Measurements from ENCODE around the gene STAT5B. TPM values are rescaled to one million over a fixed set of nuclear protein-coding genes. Genes with fewer than 3 reads are reported as not detected.
"Not testable (repeated sequence)": the region's sequence is repeated elsewhere in the genome, so short reads cannot be mapped to it uniquely, and the experiment has no call there.

STAT5B gene
- total RNA-seq, 1 donor from 2014 or later, result 82.6 TPM

DNA sequence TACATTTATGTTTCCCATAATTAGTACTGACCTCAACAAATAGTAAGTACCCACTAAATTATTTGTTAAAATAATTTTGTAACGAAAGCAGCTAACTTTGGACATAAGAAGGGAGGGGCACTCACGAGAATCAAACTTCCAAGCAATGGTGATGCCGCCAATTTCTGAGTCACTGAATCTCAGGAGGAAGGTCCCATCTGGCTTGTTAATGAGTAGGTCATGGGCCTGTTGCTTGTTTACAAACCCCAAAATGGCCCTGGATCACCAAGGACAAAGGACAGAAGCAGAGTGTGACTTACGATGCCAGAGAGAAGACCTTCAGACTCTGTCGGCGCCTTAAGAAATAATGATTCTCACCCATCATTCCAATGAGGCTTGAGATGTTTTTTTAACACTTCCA lies 66.1 kb downstream of the STAT5B start:
- no peaks in the 10 kb centered on the region for H3K4me1 Mint-ChIP-seq
- ChIA-PET POLR2A (no interaction called here), CTCF (interaction anchor here (1.5 kb wide), 1 partner anchor 12 kb away, joined by 4 read pairs; no protein-coding TSS in a partner anchor)
- intact Hi-C loops (cut with micrococcal nuclease), result no loop called here
- H3K4me3 Mint-ChIP-seq, result no peak overlapping the region
- ATAC-seq (ENCODE audit: low read depth) (no peak), DNase-seq (no peak)
- TF ChIP-seq, protein P1, sequence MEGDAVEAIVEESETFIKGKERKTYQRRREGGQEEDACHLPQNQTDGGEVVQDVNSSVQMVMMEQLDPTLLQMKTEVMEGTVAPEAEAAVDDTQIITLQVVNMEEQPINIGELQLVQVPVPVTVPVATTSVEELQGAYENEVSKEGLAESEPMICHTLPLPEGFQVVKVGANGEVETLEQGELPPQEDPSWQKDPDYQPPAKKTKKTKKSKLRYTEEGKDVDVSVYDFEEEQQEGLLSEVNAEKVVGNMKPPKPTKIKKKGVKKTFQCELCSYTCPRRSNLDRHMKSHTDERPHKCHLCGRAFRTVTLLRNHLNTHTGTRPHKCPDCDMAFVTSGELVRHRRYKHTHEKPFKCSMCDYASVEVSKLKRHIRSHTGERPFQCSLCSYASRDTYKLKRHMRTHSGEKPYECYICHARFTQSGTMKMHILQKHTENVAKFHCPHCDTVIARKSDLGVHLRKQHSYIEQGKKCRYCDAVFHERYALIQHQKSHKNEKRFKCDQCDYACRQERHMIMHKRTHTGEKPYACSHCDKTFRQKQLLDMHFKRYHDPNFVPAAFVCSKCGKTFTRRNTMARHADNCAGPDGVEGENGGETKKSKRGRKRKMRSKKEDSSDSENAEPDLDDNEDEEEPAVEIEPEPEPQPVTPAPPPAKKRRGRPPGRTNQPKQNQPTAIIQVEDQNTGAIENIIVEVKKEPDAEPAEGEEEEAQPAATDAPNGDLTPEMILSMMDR (IDR thresholded peaks at IDR 0.05), result no peak
- H3K9me3 Mint-ChIP-seq, result no peaks in the 10 kb centered on the region
- no peaks in the 10 kb centered on the region for H3K27me3 Mint-ChIP-seq
- H3K27ac Mint-ChIP-seq, result no peak overlapping the region
- H3K36me3 Mint-ChIP-seq (ENCODE audit: low read depth), result peaks cover 70% of the 10 kb centered on the region

DNA sequence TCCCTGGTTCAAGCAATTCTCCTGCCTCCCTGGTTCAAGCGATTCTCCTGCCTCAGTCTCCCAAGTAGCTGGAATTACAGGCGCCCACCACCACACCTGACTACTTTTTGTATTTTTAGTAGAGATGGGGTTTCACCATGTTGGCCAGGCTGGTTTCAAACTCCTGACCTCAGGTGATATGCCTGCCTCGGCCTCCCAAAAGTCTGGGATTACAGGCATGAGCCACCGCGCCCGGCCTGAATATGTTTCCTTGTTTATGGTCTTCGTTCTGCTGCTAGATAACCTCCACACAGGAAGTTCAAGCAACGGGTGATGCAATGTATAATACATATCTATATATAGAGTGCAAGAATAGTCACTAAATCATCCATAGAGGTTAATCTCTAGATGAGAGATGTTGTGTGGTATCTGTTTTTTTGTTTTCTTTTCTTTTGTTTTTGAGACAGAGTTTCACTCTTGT lies 70.0 kb downstream of the STAT5B start:
- CTCF ChIA-PET, H3K27ac Mint-ChIP-seq, H3K4me3 Mint-ChIP-seq: not testable (repeated sequence)

DNA sequence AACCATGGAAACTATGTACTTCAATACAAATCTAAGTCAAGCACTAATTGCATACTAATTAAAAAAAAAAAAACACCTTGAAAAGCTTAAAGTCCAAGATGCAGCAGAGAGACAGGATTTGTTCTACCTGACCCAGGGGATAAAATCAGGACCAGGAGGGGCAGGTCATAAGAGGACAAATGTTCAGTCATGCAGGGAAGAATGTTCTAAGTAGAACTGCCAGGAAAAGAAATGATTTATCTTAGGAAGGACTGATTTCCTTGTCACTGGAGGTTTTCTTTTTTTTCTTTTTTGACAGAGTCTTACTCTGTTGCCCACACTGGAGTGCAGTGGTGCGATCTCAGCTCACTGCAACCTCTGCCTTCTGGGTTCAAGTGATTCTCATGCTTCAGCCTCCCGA lies 72.8 kb downstream of the STAT5B start:
- ChIA-PET CTCF (no interaction called here), POLR2A (no interaction called here)
- DNase-seq (no peak), ATAC-seq (ENCODE audit: low read depth) (no peak)
- H3K27ac Mint-ChIP-seq, result no peak overlapping the region
- H3K4me1 Mint-ChIP-seq, result peaks cover 12% of the 10 kb centered on the region
- H3K27me3 Mint-ChIP-seq, result no peaks in the 10 kb centered on the region
- H3K4me3 Mint-ChIP-seq, result no peak overlapping the region
- TF ChIP-seq, protein P1 (IDR thresholded peaks at IDR 0.05), result no peak
- peaks cover 67% of the 10 kb centered on the region for H3K36me3 Mint-ChIP-seq (ENCODE audit: low read depth)
- intact Hi-C loops (cut with micrococcal nuclease), result no loop called here
- H3K9me3 Mint-ChIP-seq, result no peaks in the 10 kb centered on the region

More for the DNA sequence above, 70.0 kb downstream of the STAT5B start:
- DNase-seq; H3K27me3 Mint-ChIP-seq; intact Hi-C loops (cut with micrococcal nuclease); H3K4me1 Mint-ChIP-seq; ATAC-seq (ENCODE audit: low read depth); POLR2A ChIA-PET; H3K9me3 Mint-ChIP-seq: not testable (repeated sequence)
- H3K36me3 Mint-ChIP-seq (ENCODE audit: low read depth), result peaks cover 80% of the 10 kb centered on the region

DNA sequence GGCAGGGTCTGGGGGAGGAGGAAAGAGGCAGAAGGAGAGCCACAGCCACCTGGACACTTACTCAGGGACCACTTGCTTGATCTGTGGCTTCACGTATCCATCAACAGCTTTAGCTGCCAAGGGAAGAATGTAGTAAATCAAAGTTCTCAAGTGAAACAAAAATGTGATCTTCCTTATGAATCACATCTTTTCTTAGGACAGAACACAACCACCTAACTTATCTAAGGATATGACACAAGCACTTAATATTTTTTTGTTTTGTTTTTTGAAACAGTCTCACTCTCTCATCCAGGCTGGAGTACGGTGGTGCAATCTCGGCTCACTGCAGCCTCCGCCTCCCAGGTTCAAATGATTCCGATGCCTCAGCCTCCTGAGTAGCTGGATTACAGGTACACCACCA lies 73.5 kb downstream of the STAT5B start:
- TF ChIP-seq, protein P1 (IDR thresholded peaks at IDR 0.05), result no peak
- intact Hi-C loops (cut with micrococcal nuclease), result no loop called here
- H3K9me3 Mint-ChIP-seq, result no peaks in the 10 kb centered on the region
- ChIA-PET CTCF (interaction anchor here (2.1 kb wide), 1 partner anchor 20 kb away, joined by 5 read pairs; no protein-coding TSS in a partner anchor), POLR2A (no interaction called here)
- H3K36me3 Mint-ChIP-seq (ENCODE audit: low read depth), result peaks cover 67% of the 10 kb centered on the region
- peaks cover 15% of the 10 kb centered on the region for H3K4me1 Mint-ChIP-seq
- ATAC-seq (ENCODE audit: low read depth) (no peak), DNase-seq (no peak)
- no peaks in the 10 kb centered on the region for H3K27me3 Mint-ChIP-seq
- H3K4me3 Mint-ChIP-seq, result no peak overlapping the region
- H3K27ac Mint-ChIP-seq, result peak overlapping the region; percentile 41

DNA sequence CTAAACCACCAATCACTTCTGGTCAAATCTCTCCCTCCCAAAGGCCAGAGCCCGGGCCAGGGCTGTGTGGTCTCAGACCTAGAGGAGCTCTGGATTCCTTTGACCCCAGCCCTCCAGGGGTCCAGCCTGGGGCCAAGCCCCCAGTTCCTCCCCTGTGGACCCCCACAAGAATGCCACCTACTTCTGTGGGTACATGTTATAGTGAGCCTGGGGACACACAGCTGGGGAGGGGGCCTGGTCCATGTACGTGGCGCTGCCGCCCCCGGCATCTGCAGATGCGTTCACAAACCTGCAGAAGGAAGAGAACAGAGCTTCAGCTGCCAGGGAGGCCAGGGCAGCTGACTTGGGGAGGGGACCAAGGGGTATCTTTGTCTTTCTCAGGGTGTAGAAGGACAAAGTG lies 74.0 kb downstream of the STAT5B start:
- Mint-ChIP-seq H3K27ac (peak overlapping the region; percentile 41), H3K9me3 (no peaks in the 10 kb centered on the region), H3K27me3 (no peaks in the 10 kb centered on the region), H3K4me1 (peaks cover 15% of the 10 kb centered on the region), H3K4me3 (no peak overlapping the region), H3K36me3 (ENCODE audit: low read depth) (peaks cover 62% of the 10 kb centered on the region)
- no peak for DNase-seq
- ChIA-PET POLR2A (no interaction called here), CTCF (interaction anchor here (2.1 kb wide), 1 partner anchor 20 kb away, joined by 5 read pairs; no protein-coding TSS in a partner anchor)
- ATAC-seq (ENCODE audit: low read depth), result no peak
- TF ChIP-seq, protein P1 (IDR thresholded peaks at IDR 0.05), result no peak
- intact Hi-C loops (cut with micrococcal nuclease), result no loop called here

DNA sequence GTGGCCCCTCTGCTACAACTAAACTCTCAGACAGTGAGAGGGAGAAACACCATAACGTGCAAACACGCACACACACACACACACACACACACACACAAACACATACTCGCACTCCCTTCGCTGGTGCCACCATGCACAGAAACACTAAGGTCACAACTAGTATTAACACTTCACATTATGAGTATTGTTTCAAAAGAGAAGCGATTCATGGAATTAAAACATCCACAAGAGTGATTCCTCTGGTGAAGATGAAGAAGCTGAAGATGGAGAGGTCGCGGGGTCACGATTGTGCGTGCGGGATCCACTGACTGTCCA lies 74.8 kb downstream of the STAT5B start:
- ChIA-PET POLR2A (no interaction called here), CTCF (interaction anchor here (2.1 kb wide), 1 partner anchor 21 kb away, joined by 5 read pairs; no protein-coding TSS in a partner anchor)
- Mint-ChIP-seq H3K4me1 (peaks cover 15% of the 10 kb centered on the region), H3K4me3 (no peak overlapping the region), H3K27ac (no peak overlapping the region), H3K27me3 (no peaks in the 10 kb centered on the region), H3K36me3 (ENCODE audit: low read depth) (peaks cover 57% of the 10 kb centered on the region), H3K9me3 (no peaks in the 10 kb centered on the region)
- TF ChIP-seq, protein P1 (IDR thresholded peaks at IDR 0.05), result no peak
- intact Hi-C loops (cut with micrococcal nuclease), result no loop called here
- DNase-seq (no peak), ATAC-seq (ENCODE audit: low read depth) (no peak)

All from activated B cell treated with CpG ODN at 0.5 μM for 24 hours (primary cell).